Measurements from ENCODE around the gene MAP3K9.

- no peak for TF ChIP-seq CTCF (IDR thresholded peaks at IDR 0.05; ENCODE audit: insufficient read depth, low read length, poor library complexity, severe bottlenecking)
- TF ChIP-seq EZH2phosphoT487 (conservative IDR thresholded peaks at IDR 0.05; ENCODE audit: low read length) = no peak
Observed at GRCh38 chr14:70782361-70782760, 27.0 kb downstream of the MAP3K9 start.
